ENCODE measurements around the gene PKLR.

- TF ChIP-seq CTCF (IDR thresholded peaks at IDR 0.05; ENCODE audit: low read depth, low read length, poor library complexity, severe bottlenecking) = no peak
- no peak for TF ChIP-seq EZH2phosphoT487 (IDR thresholded peaks at IDR 0.05; ENCODE audit: borderline replicate concordance, low read length)
Measured at GRCh38 chr1:155301342-155301841, at the start of gene PKLR.

Measured in DOHH2 (cell line).